ENCODE data around the gene LPAR6. TPM values are rescaled to one million over a fixed set of nuclear protein-coding genes. Genes with fewer than 3 reads are reported as not detected.

The LPAR6 gene
- total and polyA plus RNA-seq, 4 donors = 17.1 to 79.1 (median 26.5) TPM

- H3K4me1 ChIP-seq (ENCODE audit: control insufficient read depth in 1 of 2, insufficient read depth in 2 of 2, low read length in 2 of 2) = no peaks in the 10 kb centered on the region
- no peak for ATAC-seq (ENCODE audit: low FRiP score)
- DNase-seq = no peak
- WGBS, 2 donors = 91% methylated on average over 2 of the region's 2 CpGs
- no peaks in the 10 kb centered on the region for H3K27me3 ChIP-seq (ENCODE audit: control insufficient read depth in 1 of 2, insufficient read depth in 2 of 2, low read length in 1 of 2)
- H3K9me3 ChIP-seq (ENCODE audit: control insufficient read depth, low read length) = no peaks in the 10 kb centered on the region
- no peak overlapping the region for H3K4me3 ChIP-seq (ENCODE audit: low read length in 2 of 2)
- no peaks in the 10 kb centered on the region for H3K36me3 ChIP-seq (ENCODE audit: control insufficient read depth in 1 of 2, insufficient read depth in 2 of 2, low read length in 1 of 2)
- H3K27ac ChIP-seq (ENCODE audit: low read depth in 1 of 2, low read length in 2 of 2) = no peak overlapping the region
- intact Hi-C loops (cut with DNase I) = no loop called here
These were observed 35.1 kb downstream of the LPAR6 start for GRCh38 chr13:48377857-48378256.

GRCh38 chr13:48370815-48371214, 42.1 kb downstream of the LPAR6 start:
- ATAC-seq (ENCODE audit: low FRiP score) (no peak), DNase-seq (no peak)
- no peak overlapping the region for H3K4me3 ChIP-seq (ENCODE audit: low read length in 2 of 2)
- H3K27ac ChIP-seq (ENCODE audit: low read depth in 1 of 2, low read length in 2 of 2) = no peak overlapping the region
- intact Hi-C loops (cut with DNase I) = no loop called here
- no peaks in the 10 kb centered on the region for H3K9me3 ChIP-seq (ENCODE audit: control insufficient read depth, low read length)
- H3K4me1 ChIP-seq (ENCODE audit: control insufficient read depth in 1 of 2, insufficient read depth in 2 of 2, low read length in 2 of 2) = no peaks in the 10 kb centered on the region
- no peaks in the 10 kb centered on the region for H3K36me3 ChIP-seq (ENCODE audit: control insufficient read depth in 1 of 2, insufficient read depth in 2 of 2, low read length in 1 of 2)
- H3K27me3 ChIP-seq (ENCODE audit: control insufficient read depth in 1 of 2, insufficient read depth in 2 of 2, low read length in 1 of 2) = no peaks in the 10 kb centered on the region
- WGBS, 2 donors = 71 to 80% methylated on average over 2 of the region's 2 CpGs

- no peak for ATAC-seq (ENCODE audit: low FRiP score)
- intact Hi-C loops (cut with DNase I) = no loop called here
- 41 to 64% methylated on average over 1 of the region's 1 CpG for WGBS, 2 donors
- no peak overlapping the region for H3K27ac ChIP-seq (ENCODE audit: low read depth in 1 of 2, low read length in 2 of 2)
- no peak overlapping the region for H3K4me3 ChIP-seq (ENCODE audit: low read length in 2 of 2)
- H3K4me1 ChIP-seq (ENCODE audit: control insufficient read depth in 1 of 2, insufficient read depth in 2 of 2, low read length in 2 of 2) = no peaks in the 10 kb centered on the region
- H3K27me3 ChIP-seq (ENCODE audit: control insufficient read depth in 1 of 2, insufficient read depth in 2 of 2, low read length in 1 of 2) = no peaks in the 10 kb centered on the region
- no peaks in the 10 kb centered on the region for H3K9me3 ChIP-seq (ENCODE audit: control insufficient read depth, low read length)
- no peaks in the 10 kb centered on the region for H3K36me3 ChIP-seq (ENCODE audit: control insufficient read depth in 1 of 2, insufficient read depth in 2 of 2, low read length in 1 of 2)
- no peak for DNase-seq
These were observed 42.9 kb downstream of the LPAR6 start for GRCh38 chr13:48369988-48370387.

Other genes starting within 250 kb of the LPAR6 start
- 100 to 1,000 TPM; 549 to 771 TPM for gene ITM2B, start 179.9 kb downstream of the LPAR6 start, total RNA-seq
- gene ITM2B, start 179.9 kb downstream of the LPAR6 start, polyA plus RNA-seq = 100 to 1,000 TPM; 371 to 929 TPM
- gene RB1, start 109.4 kb downstream of the LPAR6 start, total RNA-seq = 10 to 100 TPM; 38.7 to 45.8 TPM
- 10 to 100 TPM; 14.7 to 38.3 TPM for gene RB1, start 109.4 kb downstream of the LPAR6 start, polyA plus RNA-seq
- 10 to 100 TPM; 12.6 to 25.7 TPM for gene RCBTB2, start 120.0 kb upstream of the LPAR6 start, total RNA-seq
- gene RCBTB2, start 120.0 kb upstream of the LPAR6 start, polyA plus RNA-seq = 10 to 100 TPM; 10.9 to 19.8 TPM
- 1 to 10 TPM; 1.1 TPM for gene CYSLTR2, start 240.8 kb upstream of the LPAR6 start, total RNA-seq
- 1 to 10 TPM in 1 of 2 donors, under 1 TPM in 1; 0.88 to 1.7 TPM for gene CYSLTR2, start 240.8 kb upstream of the LPAR6 start, polyA plus RNA-seq